Skeletal muscle satellite cell (primary cell): ENCODE measurements around the gene SLC16A9. TPM values are rescaled to one million over a fixed set of nuclear protein-coding genes. Genes with fewer than 3 reads are reported as not detected.
"Not testable (repeated sequence)": the region's sequence is repeated elsewhere in the genome, so short reads cannot be mapped to it uniquely, and the experiment has no call there.

ENCODE experiments used
- H3K27me3 ChIP-seq: 2 replicates; pipeline ENCODE4 v1.7.0; 2013; ENCODE audit warnings: low read length; ENCODE audit not compliant: control insufficient read depth, insufficient read depth
- H3K36me3 ChIP-seq: 2 replicates; pipeline ENCODE4 v1.7.0; 2013; ENCODE audit warnings: mild to moderate bottlenecking, control low read depth, low read length; ENCODE audit not compliant: insufficient read depth
- H3K4me1 ChIP-seq: 2 replicates; pipeline ENCODE4 v1.7.0; 2013; ENCODE audit warnings: low read length; ENCODE audit not compliant: control insufficient read depth, insufficient read depth
- H3K4me2 ChIP-seq: 2 replicates; pipeline ENCODE4 v1.7.0; 2013; ENCODE audit warnings: mild to moderate bottlenecking, low read length
- H3K4me3 ChIP-seq: 2 replicates; pipeline ENCODE4 v1.7.0; 2013; ENCODE audit warnings: low read length
- H3K9ac ChIP-seq: 2 replicates; pipeline ENCODE4 v1.7.0; 2013; ENCODE audit warnings: mild to moderate bottlenecking, low read depth, low read length, moderate library complexity
- H3K9me3 ChIP-seq: replicated peaks from 2 replicates; pipeline ENCODE4 v1.7.0; 2013; ENCODE audit warnings: mild to moderate bottlenecking, control low read depth, low read length
- total RNA-seq: library from RNA; depleted of rRNA; stranded (reverse); fragments of >200 nt; gene quantifications from 2 replicates; pipeline ENCODE4 v1.2.3, GENCODE V29; 2012; rRNA removed

The SLC16A9 gene
- 1.5 and 1.8 TPM in 2 replicates for total RNA-seq

DNA sequence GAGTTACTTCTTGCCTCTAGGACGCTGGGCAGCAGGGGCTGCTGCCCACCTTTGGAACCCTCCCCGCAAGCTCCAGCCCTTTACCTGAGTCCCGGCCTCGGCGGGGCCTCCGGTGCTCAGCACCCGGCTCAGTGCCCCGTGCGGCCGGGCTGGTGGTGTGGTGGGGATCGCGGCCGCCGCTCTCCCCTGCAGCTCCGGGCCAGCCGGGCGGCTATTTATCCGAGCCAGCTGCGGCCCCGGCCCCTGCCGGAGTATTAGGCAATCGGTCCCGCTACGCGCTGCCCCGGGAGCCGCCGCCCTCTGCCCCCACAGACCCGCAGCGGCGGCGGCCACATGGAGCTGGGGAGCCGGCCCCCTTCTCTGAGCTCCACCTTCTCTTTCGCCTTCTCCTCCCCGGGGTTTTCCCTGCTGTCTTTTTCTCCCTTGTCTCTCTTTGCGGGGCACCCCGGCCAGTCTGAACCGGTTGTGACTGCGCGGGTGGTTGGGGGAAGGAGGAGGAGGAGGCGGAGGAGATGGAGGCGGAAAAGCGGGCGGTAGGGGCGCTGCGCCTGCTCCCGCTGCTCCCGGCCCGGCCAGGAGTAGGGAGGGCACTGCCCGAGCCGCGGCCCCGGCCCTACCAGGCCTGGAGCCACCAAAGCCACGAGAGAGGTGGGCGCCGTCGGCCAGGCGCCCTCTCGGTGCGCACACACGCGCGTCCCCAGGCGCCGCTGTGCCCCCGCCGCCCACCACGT lies at the start of gene SLC16A9:
TSS of gene SLC16A9 (minus strand) at position 456 of the 731 bp plus-strand sequence. CDS start 25,559 bp downstream, outside the sequence.
- H3K36me3 ChIP-seq = no peaks in the 10 kb centered on the region
- peaks cover 9% of the 10 kb centered on the region for H3K4me1 ChIP-seq
- peak within 1 kb of the TSS; percentile 91 for H3K4me2 ChIP-seq
- peak within 1 kb of the TSS; percentile 74 for H3K4me3 ChIP-seq
- H3K9ac ChIP-seq = peak within 1 kb of the TSS; percentile 62
- H3K9me3 ChIP-seq = no peaks in the 10 kb centered on the region
- peaks cover 59% of the 10 kb centered on the region for H3K27me3 ChIP-seq

DNA sequence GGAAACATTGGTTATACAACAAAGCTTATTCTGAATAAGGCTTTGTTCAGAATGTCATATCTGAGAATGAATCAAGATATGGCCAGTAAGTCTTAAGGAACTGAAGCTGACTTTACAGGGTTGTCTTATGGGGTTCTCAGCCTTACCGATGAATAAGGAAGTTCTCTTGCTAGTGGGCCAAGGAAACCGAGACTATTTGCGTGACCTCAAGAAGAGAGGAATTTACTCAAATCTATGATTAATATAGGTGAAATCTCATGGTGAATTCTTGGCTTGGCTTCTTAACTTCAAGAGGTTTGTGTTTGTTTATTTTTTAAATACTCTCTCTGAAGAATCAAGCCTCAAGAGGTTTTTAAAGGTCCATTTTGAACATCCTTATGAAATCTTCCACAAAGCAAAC lies 48.3 kb upstream of the SLC16A9 start:
- Histone ChIP-seq H3K4me3 (no peak overlapping the region), H3K9ac (no peak overlapping the region), H3K9me3 (no peaks in the 10 kb centered on the region), H3K4me1 (peaks cover 3% of the 10 kb centered on the region), H3K4me2 (no peak overlapping the region), H3K27me3 (peaks cover 6% of the 10 kb centered on the region), H3K36me3 (no peaks in the 10 kb centered on the region)

DNA sequence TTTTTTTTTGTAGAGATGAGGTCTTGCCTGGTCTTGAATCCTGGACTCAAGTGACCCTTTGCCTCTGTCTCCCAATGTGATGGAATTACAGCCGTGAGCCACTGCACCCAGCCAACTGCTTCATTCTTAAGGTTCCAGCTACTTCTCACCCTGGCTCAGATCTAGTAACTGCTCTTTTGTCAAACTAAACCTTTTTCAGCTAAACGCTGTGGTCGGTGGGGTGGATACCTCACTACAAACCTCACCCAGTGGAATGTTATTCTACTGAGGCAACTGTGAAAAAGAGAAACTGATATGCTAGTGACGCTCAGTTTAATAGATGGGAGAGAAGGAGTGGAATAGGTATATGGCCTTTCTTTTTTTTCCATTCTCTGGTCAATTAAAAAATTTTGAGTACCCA lies 45.3 kb upstream of the SLC16A9 start:
- Histone ChIP-seq H3K4me3 (no peak overlapping the region), H3K9me3 (no peaks in the 10 kb centered on the region), H3K27me3 (peaks cover 15% of the 10 kb centered on the region)

DNA sequence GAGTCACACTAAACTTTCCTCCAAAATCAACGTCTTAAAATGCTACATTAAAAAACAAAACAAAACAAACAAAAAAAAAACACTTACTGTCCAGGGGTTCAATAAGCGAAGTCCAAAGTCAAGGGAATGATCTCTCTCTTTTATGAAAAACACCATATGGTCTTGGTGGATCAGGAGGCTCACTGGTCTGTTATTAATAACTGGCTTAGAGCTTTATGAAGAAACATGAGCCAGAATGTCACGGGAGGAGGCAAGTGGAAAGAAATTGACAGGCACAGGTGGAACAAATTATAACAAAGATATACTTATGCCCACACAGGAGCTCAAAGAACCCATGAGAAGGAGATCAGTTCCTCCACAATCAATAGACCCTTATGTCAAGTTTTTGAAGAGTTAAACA lies 43.6 kb upstream of the SLC16A9 start, which contains the start of gene MRLN:
TSS of gene MRLN (minus strand) at position 189 of the 400 bp plus-strand sequence.
- Histone ChIP-seq H3K36me3 (no peaks in the 10 kb centered on the region), H3K4me2 (no peak within 1 kb of the TSS), H3K4me3 (no peak within 1 kb of the TSS), H3K27me3 (peaks cover 15% of the 10 kb centered on the region), H3K9ac (no peak within 1 kb of the TSS), H3K4me1 (peaks cover 3% of the 10 kb centered on the region), H3K9me3 (no peaks in the 10 kb centered on the region)

More for the DNA sequence above, 45.3 kb upstream of the SLC16A9 start:
- Histone ChIP-seq H3K4me2 (no peak overlapping the region), H3K36me3 (no peaks in the 10 kb centered on the region), H3K9ac (no peak overlapping the region), H3K4me1 (peaks cover 3% of the 10 kb centered on the region)

DNA sequence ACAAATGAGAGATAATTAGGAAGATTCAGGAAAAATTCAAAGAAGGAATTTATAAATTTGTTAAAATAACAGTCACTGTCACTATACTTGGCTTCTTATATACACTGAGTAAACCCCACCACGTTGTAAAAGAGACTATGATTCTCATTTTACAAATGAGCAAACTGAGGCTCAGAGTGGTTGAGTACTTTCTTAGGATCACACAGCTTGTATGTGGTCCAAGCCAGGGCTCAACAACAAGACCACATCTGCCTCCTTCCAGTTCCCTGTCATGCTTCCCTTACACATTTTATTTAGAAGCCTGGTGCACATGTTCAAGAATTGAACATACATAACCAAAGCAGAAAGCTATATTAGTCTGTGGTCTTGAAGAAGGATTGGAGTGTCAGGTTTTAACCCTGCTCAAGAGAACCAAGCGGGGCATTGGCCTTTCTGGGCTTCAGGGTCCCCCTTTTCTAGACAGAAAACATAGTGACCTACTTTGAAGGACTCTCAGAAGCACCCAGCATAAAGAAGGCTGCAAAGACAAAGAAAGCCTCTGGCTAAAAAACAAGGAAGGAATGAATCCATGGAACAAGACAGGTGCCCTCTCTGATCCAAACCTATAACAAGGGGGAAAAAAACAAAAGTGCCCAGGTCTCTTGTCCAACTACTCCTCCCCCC lies 42.8 kb upstream of the SLC16A9 start:
- Histone ChIP-seq H3K36me3 (no peaks in the 10 kb centered on the region), H3K9ac (no peak overlapping the region), H3K4me3 (no peak overlapping the region), H3K4me2 (no peak overlapping the region), H3K9me3 (no peaks in the 10 kb centered on the region), H3K4me1 (no peaks in the 10 kb centered on the region), H3K27me3 (peaks cover 18% of the 10 kb centered on the region)

- H3K9me3 ChIP-seq = no peaks in the 10 kb centered on the region
Measured at GRCh38 chr10:59750155-59750945, 40.7 kb upstream of the SLC16A9 start.

DNA sequence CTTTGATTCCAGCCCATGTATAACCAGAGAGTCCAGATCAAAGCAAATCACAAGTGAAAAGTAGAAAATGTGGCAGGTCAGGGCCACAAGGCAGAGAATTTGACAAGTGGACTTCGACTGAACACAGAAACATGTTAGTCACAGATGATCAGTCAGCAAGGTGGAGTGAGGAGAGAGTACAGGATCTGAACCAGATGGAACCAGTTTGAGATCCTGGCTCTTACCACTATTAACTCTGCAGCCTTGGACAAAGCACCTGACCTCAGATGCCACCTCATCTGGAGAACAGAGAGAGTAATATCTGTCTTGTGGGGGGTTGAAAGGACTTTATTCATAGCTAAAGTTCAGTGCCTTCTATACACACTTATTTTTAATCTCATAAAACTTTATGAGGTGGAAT lies 39.2 kb upstream of the SLC16A9 start:
- H3K4me1 ChIP-seq = no peaks in the 10 kb centered on the region
- no peak overlapping the region for H3K4me2 ChIP-seq
- H3K27me3 ChIP-seq = peaks cover 22% of the 10 kb centered on the region
- H3K9ac ChIP-seq = no peak overlapping the region
- H3K9me3 ChIP-seq = no peaks in the 10 kb centered on the region
- H3K36me3 ChIP-seq = no peaks in the 10 kb centered on the region
- no peak overlapping the region for H3K4me3 ChIP-seq

More at GRCh38 chr10:59750155-59750945, 40.7 kb upstream of the SLC16A9 start:
- no peaks in the 10 kb centered on the region for H3K4me1 ChIP-seq
- no peak overlapping the region for H3K4me2 ChIP-seq
- no peak overlapping the region for H3K9ac ChIP-seq
- H3K36me3 ChIP-seq = no peaks in the 10 kb centered on the region
- H3K27me3 ChIP-seq = peaks cover 22% of the 10 kb centered on the region
- H3K4me3 ChIP-seq = no peak overlapping the region

DNA sequence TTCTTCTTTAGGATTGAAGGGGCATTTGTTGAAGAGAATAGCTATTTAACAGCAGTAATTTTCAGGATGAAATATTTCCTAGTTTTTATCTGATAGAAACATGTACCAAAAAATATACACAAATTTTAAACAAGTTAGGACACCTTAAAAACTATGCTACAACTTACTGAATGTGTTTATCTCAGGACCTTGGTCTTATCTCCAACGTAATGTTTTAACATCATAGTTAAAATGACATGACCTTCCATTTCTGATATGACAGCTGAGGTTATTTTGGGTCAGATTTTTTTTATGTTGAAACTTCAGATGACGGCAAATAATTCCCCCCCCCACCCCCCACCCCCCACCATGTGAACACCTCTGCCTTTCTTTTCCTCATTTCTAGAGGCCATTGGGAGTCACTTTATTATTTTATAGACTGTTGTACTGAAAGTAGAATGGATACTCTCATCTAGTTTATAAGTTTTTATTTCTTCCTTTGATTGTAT lies 35.6 kb upstream of the SLC16A9 start:
- no peak overlapping the region for H3K4me3 ChIP-seq
- no peaks in the 10 kb centered on the region for H3K36me3 ChIP-seq
- H3K27me3 ChIP-seq = peaks cover 7% of the 10 kb centered on the region
- H3K9me3 ChIP-seq = no peaks in the 10 kb centered on the region
- no peak overlapping the region for H3K9ac ChIP-seq
- no peaks in the 10 kb centered on the region for H3K4me1 ChIP-seq
- no peak overlapping the region for H3K4me2 ChIP-seq

DNA sequence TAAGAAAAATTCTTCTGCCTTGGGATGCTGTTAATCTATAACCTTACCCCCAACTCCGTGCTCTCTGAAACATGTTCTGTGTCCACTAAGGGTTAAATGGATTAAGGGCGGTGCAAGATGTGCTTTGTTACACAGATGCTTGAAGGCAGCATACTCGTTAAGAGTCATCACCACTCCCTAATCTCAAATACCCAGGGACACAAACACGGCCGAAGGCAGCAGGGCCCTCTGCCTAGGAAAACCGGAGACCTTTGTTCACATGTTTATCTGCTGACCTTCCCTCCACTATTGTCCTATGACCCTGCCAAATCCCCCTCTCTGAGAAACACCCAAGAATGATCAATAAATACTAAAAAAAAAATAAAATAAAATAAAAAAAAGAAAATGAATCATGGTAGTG lies 35.1 kb upstream of the SLC16A9 start:
- not testable (repeated sequence) for H3K4me3 ChIP-seq, H3K4me2 ChIP-seq, H3K27me3 ChIP-seq, H3K4me1 ChIP-seq, H3K9ac ChIP-seq, H3K36me3 ChIP-seq, H3K9me3 ChIP-seq

DNA sequence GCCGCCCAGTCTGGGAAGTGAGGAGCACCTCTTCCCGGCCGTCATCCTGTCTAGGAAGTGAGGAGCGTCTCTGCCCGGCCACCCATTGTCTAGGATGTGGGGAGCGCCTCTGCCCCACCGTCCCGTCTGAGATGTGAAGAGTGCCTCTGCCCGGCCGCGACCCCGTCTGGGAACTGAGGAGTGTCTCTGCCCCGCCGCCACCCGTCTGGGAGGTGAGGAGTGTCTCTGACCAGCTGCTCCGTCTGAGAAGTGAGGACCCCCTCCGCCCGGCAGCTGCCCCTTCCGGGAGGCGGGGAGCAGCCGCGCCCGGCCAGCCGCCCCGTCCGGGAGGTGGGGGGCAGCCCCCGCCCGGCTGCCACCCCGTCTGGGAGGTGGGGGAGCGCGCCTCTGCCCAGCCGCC lies 34.5 kb upstream of the SLC16A9 start:
- H3K27me3 ChIP-seq, H3K9me3 ChIP-seq, H3K36me3 ChIP-seq, H3K4me2 ChIP-seq, H3K4me3 ChIP-seq, H3K9ac ChIP-seq, H3K4me1 ChIP-seq: not testable (repeated sequence)

DNA sequence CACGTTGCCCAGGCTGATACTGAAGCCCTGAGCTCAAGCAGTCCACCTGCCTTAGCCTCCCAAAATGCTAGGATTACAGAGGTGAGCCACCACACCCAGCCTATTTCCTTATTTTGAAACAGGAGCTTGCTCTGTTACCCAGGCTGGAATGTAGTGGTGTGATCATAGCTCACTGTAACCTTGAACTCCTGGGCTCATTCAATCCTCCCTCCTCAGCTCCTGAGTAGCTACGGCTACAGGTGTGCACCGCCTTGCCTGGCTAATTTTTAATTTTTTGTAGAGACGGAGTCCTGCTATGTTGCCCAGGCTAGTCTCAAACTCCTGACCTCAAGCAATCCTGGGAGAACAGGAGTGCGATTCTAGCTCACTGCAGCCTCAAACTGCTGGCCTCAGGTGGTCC lies 31.9 kb upstream of the SLC16A9 start:
- Histone ChIP-seq H3K9ac (no peak overlapping the region), H3K4me1 (no peaks in the 10 kb centered on the region), H3K36me3 (no peaks in the 10 kb centered on the region), H3K4me2 (no peak overlapping the region), H3K27me3 (peaks cover 4% of the 10 kb centered on the region), H3K4me3 (no peak overlapping the region), H3K9me3 (no peaks in the 10 kb centered on the region)
